ENCODE data around the gene WASF2. TPM values are rescaled to one million over a fixed set of nuclear protein-coding genes. Genes with fewer than 3 reads are reported as not detected.

WASF2 gene
- total RNA-seq, 1 experiment from 2014 or later: 65.9 TPM

- no peaks in the 10 kb centered on the region for H4K20me1 ChIP-seq (ENCODE audit: control insufficient read depth, insufficient read depth, insufficient read length)
Measured at GRCh38 chr1:27427816-27428315, 62.1 kb downstream of the WASF2 start.

More at GRCh38 chr1:27427816-27428315, 62.1 kb downstream of the WASF2 start:
- WGBS (ENCODE audit: extremely low coverage, insufficient read length, low lambda C conversion rate): no CpG with 5 or more reads among the region's 2 CpGs
- H3K27ac ChIP-seq (ENCODE audit: insufficient read length, low read depth, low read length): no peak overlapping the region
- no peaks in the 10 kb centered on the region for H3K9me3 Mint-ChIP-seq
- H3K56ac ChIP-seq (ENCODE audit: insufficient read length, low read depth, low read length): no peak overlapping the region
- H2BK12ac ChIP-seq (ENCODE audit: insufficient read length, low read depth, low read length): no peak overlapping the region
- no peak overlapping the region for H3K4ac ChIP-seq (ENCODE audit: low read depth, low read length)
- H3T11ph ChIP-seq (ENCODE audit: low read length): no peak overlapping the region
- no peak overlapping the region for H4K5ac ChIP-seq (ENCODE audit: insufficient read length, low read depth, low read length)
- H4K91ac ChIP-seq (ENCODE audit: insufficient read length, low read depth, low read length): no peak overlapping the region
- no peaks in the 10 kb centered on the region for H3K27me3 ChIP-seq (ENCODE audit: insufficient read depth, low read length)
- no peaks in the 10 kb centered on the region for H3K27me3 Mint-ChIP-seq (ENCODE audit: low read depth)
- H3K4me1 Mint-ChIP-seq: peaks cover 45 to 46% of the 10 kb centered on the region in 2 experiments
- no peak overlapping the region for H2BK5ac ChIP-seq (ENCODE audit: insufficient read length, low read length)
- peaks cover 12 to 19% (median 18%) of the 10 kb centered on the region in 3 experiments; a peak in 6 of 7 replicates for H3K36me3 Mint-ChIP-seq (ENCODE audit: insufficient read depth in 1 of 3, low read depth in 3 of 3)
- peaks cover 1% of the 10 kb centered on the region; the same call in 1 of the 2 replicates for H3K79me2 ChIP-seq (ENCODE audit: insufficient read depth, low read length)
- H3K4me2 ChIP-seq (ENCODE audit: insufficient read depth, insufficient read length, low read length): no peak overlapping the region
- no peak overlapping the region for H4K8ac ChIP-seq (replicated peaks; ENCODE audit: insufficient read length, low read depth, low read length)
- no peak overlapping the region for H2AK5ac ChIP-seq (ENCODE audit: insufficient read length, low read length)
- no peak overlapping the region for H3K18ac ChIP-seq (ENCODE audit: insufficient read length, low read depth, low read length)
- peak overlapping the region; percentile 84 to 96 (median 85) for H3K27ac Mint-ChIP-seq
- TF ChIP-seq CTCF (conservative IDR thresholded peaks at IDR 0.05): no peak
- H3K23me2 ChIP-seq (ENCODE audit: insufficient read length, low read depth, low read length, poor library complexity, severe bottlenecking): no peaks in the 10 kb centered on the region
- no peak overlapping the region for H3K4me3 Mint-ChIP-seq
- no peak overlapping the region for H2BK120ac ChIP-seq (ENCODE audit: low read depth, low read length, poor library complexity, severe bottlenecking)
- peaks cover 15% of the 10 kb centered on the region; the same call in 1 of the 2 replicates for H3K4me1 ChIP-seq (ENCODE audit: insufficient read depth, low read length)
- no peak overlapping the region for H2BK20ac ChIP-seq (ENCODE audit: low read depth, low read length, poor library complexity, severe bottlenecking)
- DNase-seq: no peak
- no peak overlapping the region for H2AFZ ChIP-seq (ENCODE audit: low read length)
- no peaks in the 10 kb centered on the region for H3K9me3 ChIP-seq (ENCODE audit: control insufficient read depth, low read depth, low read length)
- no peak overlapping the region for H2BK15ac ChIP-seq (ENCODE audit: low read depth, low read length)
- no peak overlapping the region for H3K14ac ChIP-seq (ENCODE audit: insufficient read depth, low read length)
- H3K23ac ChIP-seq (ENCODE audit: insufficient read length, low read depth, low read length): no peak overlapping the region
- H3K79me1 ChIP-seq (ENCODE audit: insufficient read depth, low read depth, low read length, poor library complexity, severe bottlenecking): peaks cover 2% of the 10 kb centered on the region
- H3K9ac ChIP-seq (ENCODE audit: extremely low read depth, insufficient read length, low read length): no peak overlapping the region
